H1 (cell line): ENCODE measurements around the gene TBC1D22A. TPM values are rescaled to one million over a fixed set of nuclear protein-coding genes. Genes with fewer than 3 reads are reported as not detected.

ENCODE experiments used
- CBX5 ChIP-seq: fragments of 300-800, 300-1000 bp; sonication (generic); IDR thresholded peaks from 2 replicates; pipeline ENCODE4 v1.7.1; 2016; ENCODE audit warnings: antibody characterized with exemption, low read length, low read depth
- JUN ChIP-seq: IDR thresholded peaks from 2 replicates; pipeline ENCODE4 v1.6.1; 2011; ENCODE audit warnings: low read depth, mild to moderate bottlenecking, improper control_type of control experiment, low read length
- polyA plus RNA-seq, 7 experiments: library from polyadenylated mRNA; depleted of rRNA in 3 of 7; stranded (reverse) in 5 of 7; unstranded in 2 of 7; fragments of >200 nt in 5 of 7; fragments of 200-250 nt in 2 of 7; gene quantifications; 1 replicate in 5 of 7; 2 replicates in 1 of 7; 4 replicates in 1 of 7; pipeline versions ENCODE4 v1.2.1 to v1.2.3, GENCODE V29; 2011 to 2013; ENCODE audit warnings: missing spikeins in 2 of 7, mixed read lengths in 2 of 7
- total RNA-seq: library from RNA; stranded (reverse); fragmentation: NEBNext Ultra II Directional; extraction: Animal tissue kit (Norgen Biotek cat#: 25700); gene quantifications from 2 replicates; pipeline ENCODE4 v1.2.1, GENCODE V29; 2021

TBC1D22A gene
- total and polyA plus RNA-seq, 2 of the 8 experiments (the other 6 are each of a cell fraction or from before 2014, with no cell fraction given) = 11.9 to 18.4 TPM

- TF ChIP-seq CBX5 = no peak
- TF ChIP-seq JUN = no peak
These were observed 17.2 kb downstream of the TBC1D22A start (continued) for GRCh38 chr22:46779651-46780050.
